Activated CD4-positive, alpha-beta T cell treated with anti-CD3 and anti-CD28 coated beads, Interleukin-2, amount 50 U/mL, for 1 hour (primary cell): ENCODE results near the gene TMX1.

Experiments used
- DNase-seq: peaks from one replicate; pipeline ENCODE4 v3.0.0-alpha.2; 2020

Gene TMX1

DNA sequence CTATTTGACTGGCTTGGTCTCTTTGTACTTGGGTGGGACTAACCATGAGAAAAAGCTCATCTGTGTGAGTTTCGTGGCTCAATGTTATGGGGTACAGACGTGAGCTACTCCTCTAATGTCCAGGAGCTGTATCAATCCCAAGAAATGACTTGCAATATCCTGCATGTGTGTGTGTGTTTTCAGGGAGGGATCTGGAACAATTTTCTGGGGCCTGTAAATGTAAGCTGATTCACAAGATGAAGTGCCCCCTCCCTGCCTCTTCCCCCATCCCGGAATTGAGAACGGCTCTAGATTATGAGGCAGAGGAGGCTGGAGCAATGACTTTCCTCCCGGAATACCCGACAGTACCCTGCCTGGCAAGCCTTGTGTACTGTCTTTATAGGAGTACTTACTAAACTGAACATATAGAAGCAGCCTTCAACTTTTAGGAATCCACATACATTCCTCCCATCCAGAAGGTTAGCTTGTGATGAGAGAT, 53.9 kb downstream of the TMX1 start:
- no peak for DNase-seq

DNA sequence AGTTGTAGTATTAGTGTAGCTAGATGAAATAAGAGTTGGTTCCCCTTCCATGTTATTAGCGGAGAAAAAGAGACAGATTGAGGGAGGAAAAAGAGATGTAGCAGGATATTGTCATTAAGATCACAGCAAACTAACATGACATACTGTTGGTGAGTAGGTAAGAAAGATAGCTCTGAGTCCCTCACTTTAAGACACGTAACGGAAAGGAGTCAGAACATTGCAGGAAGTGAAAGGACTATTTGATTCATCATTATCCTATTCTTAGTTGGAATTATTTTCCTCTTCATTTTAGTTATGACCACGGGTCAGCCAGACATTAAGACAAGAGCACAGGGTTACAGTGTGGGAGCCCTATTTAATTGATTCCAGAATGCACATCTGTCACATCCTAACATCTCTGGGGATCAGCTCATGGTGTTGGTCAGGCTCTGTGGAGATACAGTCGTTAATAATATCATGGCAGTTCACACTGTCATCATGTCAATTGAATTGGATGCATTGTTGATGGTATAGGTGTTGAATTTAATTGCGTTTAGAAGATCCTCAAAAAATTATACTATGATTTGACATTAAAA, 55.0 kb downstream of the TMX1 start:
- no peak for DNase-seq

GRCh38 chr14:51295646-51296263, 55.7 kb downstream of the TMX1 start:
- no peak for DNase-seq

DNA sequence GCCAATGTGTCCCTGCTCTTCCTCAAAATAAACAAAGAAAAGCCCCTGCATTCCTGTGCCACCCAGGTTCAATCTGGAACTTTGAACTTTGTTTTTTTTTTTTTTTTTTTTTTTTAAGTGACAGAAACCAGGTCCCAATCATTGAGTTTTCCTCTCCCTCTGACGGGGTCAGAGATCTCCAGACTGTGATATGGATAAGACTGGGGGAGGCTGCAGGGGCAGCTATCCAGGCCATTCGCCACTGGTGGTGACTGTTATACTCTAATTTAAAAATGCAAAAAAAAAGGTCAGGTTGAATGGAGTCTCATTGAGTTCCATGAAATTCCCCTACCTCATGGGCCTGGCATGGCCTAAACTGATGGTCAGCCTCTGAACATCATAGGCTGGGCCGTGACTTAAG, 57.0 kb downstream of the TMX1 start:
- no peak for DNase-seq

DNA sequence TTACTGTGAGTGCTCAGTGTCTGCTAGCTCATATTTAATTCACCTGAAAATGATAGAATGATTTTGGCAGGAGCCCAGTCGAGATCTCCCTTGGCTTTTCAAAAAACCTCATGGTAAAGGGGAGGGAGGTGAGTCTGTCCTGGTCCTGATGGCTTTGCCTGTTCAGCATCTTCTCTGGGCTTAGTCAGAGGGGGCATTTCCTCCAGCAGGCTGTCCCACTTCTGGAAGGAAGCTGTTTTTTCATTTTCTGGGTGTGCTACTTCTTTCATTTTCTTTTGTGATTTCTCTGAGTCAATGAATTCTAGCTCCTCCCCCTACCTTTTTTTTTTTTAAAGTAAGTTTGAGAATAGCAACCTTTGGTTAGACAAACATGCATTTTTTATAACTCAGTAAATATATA, 58.8 kb downstream of the TMX1 start:
- DNase-seq = no peak

DNA sequence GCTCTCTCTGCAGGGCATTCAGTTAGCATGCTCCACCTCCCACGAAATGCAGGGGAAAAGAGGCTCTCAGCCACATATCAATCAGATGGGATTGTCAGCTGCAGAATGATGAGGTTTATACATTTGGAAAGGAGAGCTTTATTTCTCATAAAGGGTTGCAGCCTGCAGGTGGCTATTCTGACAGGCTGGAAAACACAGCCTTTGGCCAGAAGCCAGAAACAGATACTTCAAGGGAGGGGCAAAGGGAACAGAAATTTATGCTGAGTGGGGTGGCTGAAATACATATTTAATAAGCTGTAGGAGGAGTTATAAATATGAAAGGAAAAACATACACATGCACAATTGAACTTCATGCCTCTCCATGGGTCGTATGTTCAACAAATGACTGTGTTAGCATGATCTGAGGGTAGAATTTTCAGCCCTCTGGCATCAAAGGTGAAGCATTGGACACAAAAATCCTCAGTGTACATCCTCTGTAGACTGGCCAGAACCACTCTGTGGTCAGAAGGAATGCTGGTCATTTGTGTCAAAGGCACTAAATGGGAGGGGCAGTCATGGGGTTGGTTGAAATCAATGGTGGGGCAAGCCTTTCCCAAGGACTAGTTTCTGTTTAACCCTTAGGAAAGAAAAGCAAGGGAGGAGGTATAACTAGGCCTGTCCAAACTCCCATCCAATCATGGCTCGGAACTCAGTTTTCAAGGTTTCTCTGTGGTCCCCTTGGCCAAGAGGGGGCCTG, 62.4 kb downstream of the TMX1 start:
- no peak for DNase-seq

DNA sequence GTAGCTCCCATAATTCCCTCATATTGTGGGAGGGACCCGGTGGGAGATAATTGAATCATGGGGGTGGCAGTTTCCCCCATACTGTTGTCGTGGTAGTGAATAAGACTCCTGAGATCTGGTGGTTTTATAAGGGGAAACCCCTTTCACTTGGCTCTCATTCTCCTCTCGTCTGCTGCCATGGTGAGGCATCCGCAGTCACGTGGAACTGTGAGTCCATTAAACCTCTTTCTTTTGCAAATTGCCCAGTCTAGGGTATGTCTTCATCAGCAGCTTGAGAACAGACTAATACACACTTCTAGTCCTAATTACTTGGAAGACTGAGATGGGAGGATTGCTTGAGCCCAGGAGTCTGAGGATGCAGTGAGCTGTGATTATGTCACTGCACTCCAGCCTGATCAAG, 64.4 kb downstream of the TMX1 start:
- DNase-seq = no peak

DNA sequence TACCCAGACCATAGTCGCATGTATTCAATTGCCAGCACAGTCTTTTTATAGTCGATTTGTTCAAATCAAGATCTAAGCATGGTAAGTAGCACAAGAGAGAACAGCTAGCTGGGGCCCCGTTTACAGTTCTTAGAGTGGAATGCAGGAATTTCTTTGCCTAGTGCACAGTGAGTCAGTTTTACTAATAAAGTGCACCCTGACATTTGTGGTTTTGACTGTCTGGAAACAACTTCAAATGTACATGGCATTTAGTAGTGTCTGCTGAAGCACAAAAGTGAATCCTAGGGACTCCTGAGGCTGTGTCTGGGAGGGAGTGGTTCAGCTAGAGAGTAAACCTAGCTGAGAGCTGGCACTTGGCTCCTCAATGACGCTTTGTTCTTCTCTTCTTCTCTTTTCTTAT, 64.9 kb downstream of the TMX1 start:
- DNase-seq = no peak

- DNase-seq = no peak
These were observed 65.7 kb downstream of the TMX1 start for GRCh38 chr14:51305751-51306150.
